SK-N-MC (cell line): Measurements from ENCODE around the gene COL18A1.

Source experiments
- EZH2 ChIP-seq: fragments of 200-600 bp; sonication (generic); IDR thresholded peaks from one replicate; pipeline ENCODE4 v1.6.1; 2017; ENCODE audit warnings: antibody characterized with exemption
- POLR2AphosphoS5 ChIP-seq: IDR thresholded peaks from 2 replicates; pipeline ENCODE4 v1.6.1; 2012; ENCODE audit warnings: mild to moderate bottlenecking, low read depth, low read length, borderline replicate concordance

DNA sequence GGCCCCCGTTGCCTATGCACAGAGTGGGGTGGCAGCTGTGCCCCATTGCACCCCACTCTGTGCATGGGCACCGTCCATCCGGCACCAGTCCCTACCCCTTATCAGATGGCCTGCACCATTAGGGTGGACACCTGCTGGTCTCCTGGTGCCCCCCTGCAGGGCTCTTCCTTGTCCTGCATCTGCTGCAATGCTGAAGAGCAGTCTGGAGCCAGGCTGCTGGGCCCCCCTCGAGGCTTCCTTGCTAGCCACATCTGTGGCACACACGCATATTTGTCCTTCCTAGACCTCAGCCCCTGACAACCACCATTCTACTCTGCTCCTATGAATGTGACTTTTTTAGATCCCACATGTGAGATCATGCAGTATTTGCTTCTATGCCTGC is 56.4 kb downstream of the COL18A1 start:
- no peak for TF ChIP-seq EZH2
- no peak for TF ChIP-seq POLR2AphosphoS5
